NCI-H2196 treated with DMSO at 0.1 percent for 48 hours (cell line): ENCODE results near the gene TAF13.
"Not testable (repeated sequence)": the region's sequence is repeated elsewhere in the genome, so short reads cannot be mapped to it uniquely, and the experiment has no call there.

Experiments
- DNase-seq: peaks from one replicate; lab custom pipeline; 2025; ENCODE audit not compliant: unreplicated experiment; lab: John Stamatoyannopoulos, UW

The TAF13 gene

DNA sequence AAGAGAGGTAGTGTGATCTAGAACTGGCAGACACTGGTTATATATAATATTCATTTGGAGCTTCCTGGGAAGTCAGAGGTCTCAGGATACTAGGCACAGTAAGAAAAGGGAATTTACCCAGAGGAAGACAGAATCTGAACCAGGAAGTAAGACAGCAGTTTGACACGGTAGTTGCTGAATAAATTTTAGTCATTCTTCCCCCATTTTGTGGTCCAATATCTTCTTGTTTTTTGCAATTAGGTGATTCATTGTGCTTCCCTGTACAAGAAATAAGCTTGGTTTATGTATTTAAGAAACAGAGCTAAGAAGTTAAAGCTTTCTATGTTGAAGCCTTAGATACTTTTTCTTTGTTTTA, 16.0 kb upstream of the TAF13 start:
- no peak for DNase-seq

DNA sequence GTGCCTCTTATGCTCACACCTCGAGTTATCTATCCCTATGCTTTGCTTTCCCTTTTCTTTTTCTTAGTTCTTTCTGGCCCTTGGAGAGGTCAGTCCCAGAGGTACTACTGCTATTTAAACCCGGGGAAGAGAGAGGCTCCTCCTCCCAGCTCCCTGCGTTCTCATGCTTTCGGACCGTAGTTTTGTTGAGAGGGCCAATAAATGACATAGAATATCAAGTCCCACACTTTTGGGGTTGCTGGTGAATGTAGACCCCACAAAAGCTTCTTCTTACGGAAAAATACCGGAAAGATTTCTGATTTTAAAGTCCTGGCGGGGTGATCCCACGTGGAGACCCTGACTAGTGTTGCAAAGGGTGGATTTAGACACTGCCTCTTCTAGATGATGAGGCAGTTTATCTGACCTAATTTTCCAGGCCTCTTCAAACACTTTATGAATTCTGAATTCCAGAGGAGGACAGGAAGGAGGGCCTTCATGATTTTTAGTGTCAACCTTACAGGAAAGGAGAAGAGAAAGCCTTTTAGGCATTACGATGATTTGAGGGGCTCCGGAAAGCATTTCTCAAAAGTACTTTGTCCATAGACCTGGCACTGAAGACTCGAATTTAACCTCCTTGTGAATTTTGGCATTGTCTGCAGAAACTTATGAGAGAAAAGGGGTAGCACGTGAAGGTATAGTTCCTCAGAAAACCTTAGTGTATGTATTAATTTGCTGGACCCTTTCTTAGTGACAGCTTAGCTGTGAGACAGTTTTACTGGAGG, 15.5 kb upstream of the TAF13 start:
- no peak for DNase-seq

DNA sequence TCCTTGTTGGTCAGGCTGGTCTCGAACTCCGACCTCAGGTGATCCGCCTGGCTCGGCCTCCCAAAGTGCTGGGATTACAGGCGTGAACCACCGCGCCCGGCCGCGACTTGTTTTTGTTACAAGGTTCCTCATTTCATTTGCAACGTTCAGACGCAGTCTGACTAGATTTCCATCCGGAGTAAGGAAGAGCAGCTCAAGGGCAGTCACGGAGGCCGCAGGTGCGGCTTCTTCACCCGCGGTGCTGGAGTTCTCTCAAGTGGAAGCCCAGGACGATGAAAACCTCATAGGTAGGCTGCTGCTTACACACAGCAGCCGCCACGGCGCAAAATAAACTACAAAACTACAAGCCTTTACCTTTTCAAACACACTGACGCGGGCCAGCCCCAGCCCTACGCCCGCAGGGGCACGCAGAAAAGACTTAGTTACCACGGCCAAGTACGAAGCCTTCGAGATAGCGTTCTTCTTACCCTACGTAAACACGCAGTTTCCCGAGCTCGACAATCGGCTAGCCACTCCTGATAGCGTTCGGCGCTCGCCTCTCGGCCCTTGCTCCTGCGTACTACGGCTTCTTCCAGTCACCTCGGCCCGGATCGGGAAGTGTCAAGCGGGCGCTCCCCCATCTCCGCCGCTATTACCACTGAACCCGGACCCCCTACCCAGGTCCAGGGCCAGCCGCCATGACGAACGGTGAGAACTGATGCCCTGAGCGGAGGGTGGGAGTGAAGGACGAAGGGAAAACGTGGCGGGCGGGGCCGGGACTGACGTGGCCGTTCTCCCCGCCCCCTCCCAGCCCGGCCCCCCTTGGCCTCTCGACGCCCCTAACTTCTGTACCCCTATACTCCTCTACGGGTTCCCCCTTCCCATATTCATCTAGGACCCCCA, 14.6 kb upstream of the TAF13 start, which contains the start of gene TMEM167B:
Gene TMEM167B, plus strand, starts transcription at position 569 of the 882 bp plus-strand sequence. Its CDS starts 109 bp downstream, at position 678.
- DNase-seq, result peak; percentile 85

DNA sequence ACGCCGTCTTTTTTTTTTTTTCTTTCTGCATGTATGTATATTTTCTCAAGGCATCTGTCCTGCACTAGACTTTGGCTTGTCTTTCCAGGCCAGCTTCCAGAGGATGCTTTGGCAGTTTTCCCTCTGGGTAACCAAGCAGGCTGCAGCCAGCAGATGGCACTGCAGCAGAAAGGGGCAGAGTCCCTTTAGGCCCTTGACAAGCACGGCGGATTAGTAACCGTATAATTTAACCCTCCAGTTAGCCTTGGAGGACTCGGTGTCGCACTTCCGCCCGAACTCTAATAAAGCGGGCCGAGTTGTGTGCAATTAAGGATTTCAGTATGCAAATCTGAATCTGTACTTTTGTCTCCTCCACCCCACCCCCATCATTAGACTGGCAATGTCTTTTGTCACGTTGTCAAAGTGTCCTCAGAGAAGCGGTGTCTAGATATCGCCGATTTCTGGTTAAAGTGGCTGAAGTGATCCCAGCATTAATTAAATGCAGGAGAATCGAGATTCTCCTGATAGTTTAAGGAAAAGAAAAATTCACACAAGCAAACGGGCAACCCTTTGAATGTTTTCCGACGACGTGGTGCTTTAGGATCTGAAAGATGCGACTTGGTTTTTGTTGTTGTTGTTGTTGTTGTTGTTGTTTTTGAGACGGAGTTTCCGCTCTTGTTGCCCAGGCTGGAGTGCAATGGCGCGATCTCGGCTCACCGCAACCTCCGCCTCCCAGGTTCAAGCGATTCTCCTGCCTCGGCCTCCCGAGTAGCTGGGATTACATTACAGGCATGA, 13.6 kb upstream of the TAF13 start:
- peak; percentile 50 for DNase-seq

DNA sequence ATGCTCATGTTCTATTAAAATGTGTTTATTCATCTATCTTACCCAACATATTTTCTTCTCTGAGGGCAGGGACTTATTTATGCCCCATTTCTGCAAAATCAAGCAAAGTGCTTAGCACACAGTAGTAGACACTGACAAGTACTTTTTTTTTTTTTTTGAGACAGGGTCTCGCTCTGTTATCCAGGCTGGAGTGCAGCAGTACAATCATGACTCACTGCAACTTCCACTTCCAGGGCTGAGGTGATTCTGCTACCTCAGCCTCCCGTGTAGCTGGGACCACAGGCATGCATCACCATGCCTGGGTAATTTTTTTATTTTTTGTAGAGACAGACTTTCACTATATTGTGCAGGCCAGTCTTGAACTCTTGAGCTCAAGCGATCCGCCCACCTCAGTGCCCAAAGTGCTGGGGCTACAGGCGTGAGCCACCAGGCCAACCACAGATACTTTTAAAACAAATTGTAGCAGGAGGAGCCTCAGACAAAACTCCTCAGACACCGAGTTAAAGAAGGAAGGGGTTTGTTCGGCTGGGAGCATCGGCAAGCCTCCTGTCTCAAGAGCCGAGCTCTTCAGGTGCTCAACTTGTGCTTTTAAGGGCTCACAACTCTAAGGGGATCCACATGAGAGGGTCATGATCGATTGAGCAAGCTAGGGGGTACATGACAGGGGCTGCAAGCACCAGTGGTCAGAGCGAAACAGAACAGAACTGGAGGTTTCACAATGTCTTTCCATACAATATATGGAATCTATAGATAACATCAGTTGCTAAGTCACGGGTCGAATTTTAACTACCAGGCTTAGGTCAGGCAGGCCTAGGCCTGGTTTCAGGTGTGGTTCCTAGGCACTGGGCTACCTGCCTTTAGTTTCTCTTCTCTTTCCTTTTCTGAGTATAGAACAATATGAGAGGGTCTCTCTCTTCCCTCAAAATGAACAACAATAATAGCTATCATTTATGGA, 9.0 kb upstream of the TAF13 start:
- no peak for DNase-seq

DNA sequence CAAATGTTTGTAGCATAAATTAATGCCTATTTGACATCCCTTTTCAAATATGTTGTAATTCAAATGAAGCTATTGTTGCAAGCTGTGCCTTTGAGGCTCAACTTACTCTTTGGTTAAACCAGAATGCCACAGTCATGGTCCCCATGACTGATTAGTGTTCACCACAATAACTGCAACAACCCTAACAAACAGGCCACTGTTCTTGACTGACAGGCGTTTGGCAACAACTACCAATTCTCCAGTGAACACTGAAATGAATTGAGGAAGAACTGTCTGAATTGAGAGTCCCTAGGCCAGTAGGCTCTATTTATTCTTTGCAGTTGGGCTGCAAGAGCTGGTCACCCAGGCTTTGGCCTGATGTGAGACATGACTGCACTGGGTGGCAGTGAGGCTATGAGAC, 8.1 kb upstream of the TAF13 start:
- no peak for DNase-seq

DNA sequence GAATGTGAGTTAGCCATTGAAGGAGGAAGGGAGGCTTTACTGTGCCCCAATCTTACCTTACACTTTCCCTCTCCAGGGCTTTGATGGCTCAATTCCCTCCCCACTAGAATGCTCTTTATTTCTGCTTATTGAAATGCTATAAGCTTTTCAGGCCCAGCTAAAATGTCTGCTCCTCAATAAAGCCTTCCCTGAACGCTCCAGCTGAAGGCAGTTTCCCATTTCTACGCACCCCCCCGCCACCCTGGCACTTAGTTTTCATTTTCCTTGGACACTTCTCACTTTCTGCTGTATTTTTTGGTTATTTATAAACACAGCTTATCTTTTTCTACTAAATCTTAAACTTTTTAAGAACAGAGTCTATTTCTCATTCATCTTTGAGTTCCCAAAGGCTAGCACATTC, 7.7 kb upstream of the TAF13 start:
- DNase-seq, result no peak

DNA sequence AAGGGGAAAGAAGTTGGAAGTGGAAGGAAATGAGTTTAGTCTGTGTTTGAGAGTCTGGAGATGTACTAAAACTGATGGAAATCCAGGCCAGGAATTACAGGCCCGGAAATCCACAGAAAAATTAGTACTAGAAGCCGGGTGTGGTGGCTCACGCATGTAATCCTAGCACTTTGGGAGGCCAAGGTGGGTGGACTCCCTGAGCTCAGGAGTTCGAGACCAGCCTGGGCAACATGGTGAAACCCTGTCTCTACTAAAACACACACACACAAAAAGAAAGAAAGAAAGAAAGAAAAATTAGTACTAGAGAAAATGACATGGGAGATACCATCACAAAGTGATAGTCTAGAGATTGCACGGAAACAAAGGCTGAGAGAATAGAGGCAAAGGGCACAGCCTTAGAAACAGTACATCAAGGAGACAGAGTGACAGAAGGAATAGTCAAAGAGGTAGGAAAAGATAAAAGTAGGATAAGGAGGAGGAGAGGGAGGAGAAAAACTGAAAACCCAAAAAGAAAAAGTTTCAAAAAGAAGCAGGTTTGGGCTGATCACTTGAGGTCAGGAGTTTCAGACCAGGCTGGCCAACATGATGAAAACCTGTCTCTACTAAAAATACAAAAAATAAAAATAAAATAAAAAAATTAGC, 4.8 kb upstream of the TAF13 start:
- no peak for DNase-seq

DNA sequence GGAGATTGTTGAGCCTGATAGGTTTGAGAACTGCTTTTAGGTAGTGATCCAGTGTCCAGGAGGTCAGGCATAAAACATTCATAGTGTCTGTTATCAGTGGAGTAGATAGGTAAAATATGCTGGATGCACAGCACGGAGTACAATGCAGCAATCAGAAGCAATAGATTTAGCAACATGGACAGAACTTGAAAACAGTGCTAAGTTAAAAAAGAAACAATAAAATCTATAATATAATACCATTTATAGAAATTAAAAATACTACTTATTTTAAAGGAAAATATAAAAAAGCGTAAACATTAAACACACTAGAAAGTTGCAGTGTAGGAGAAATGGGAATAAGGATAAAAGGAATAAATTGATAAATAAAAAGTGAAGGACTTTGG, 3.4 kb upstream of the TAF13 start:
- DNase-seq, result no peak

DNA sequence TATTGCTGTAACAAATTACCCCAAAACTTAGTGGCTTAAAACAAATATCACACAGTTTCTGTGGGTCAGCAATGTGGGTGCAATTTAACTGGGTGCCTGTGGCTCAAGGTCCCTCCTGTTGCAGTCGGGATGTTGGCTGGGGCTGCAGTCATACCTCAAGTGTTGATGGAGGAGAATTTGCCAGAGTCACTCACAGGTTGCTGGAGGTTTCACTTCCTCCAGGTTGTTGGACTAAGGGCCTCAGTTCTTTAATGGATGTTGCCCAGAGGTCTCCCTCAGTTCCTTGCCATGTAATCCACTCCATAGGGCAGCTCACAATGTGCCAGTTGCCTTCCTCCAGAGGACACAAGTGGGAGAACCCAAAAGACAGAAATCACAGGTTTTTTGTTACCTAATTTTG, 2.5 kb upstream of the TAF13 start:
- DNase-seq, result no peak

DNA sequence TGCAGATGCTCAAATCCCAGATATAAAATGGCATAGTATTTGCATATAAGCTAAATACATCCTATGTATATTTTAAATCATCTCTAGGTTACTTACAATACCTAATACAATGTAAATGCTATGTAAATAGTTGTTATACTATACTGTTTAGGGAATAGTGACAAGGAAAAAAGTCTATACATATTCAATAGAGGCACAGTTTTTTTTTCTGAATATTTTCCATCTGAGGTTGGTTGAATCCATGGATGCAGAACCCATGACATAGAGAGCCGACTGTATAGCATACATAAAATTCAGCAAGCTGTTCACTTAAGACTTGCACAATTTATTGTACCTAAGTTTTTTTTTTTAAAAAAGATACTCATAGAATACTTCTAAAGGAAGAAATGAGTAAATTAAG, 6.5 kb downstream of the TAF13 start:
- no peak for DNase-seq

DNA sequence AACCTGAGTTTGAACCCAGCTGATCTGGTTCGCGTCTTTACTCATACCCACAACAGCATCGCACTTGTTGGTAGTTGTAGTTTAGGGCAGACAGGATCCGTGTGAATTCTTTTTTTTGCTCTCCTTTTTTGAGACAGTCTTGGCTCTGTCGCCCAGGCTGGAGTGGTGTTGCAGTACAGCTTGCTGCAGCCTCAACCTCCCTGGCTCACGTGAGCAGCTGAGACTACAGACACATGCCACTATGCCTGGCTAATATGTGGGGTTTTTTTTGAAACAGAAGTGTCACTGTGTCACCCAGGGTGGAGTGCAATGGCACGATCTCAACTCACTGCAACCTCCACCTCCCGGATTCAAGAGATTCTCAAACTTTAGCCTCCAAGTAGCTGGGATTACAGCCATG, 7.9 kb downstream of the TAF13 start:
- DNase-seq, result no peak

DNA sequence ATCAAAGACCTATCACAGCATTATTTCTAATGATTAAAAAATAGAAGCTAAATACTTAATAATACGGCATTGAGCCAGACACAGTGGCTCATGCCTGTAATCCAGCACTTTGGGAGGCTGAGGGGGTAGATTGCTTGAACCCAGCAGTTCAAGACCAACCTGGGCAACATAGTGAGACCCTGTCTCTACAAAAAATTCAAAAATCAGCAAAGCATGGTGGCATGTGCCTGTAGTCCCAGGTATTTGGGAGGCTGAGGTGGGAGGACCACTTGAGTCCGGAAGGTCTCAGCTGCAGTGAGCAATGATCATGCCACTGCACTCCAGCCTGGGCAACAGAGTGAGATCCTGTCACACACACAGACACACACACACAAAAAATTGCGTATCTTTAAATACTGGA, 10.7 kb downstream of the TAF13 start:
- no peak for DNase-seq

DNA sequence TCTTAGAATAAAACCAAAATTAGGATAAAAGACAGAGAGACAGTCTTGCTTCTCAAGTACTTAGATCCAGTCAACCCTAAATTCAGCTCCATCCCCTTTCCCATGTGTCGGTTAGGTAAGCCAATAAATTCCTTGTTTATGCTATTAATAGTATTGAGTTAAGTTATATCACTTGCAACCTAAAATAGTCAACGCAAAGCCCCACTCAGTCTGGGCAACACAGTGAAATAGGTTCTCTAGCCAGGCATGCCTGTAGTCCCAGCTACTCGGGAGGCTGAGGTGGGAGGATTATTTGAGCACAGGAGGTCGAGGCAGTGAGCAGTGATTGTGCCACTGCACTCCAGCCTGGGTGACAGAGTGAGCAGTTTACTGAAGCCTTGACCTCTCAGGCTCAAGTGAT, 14.6 kb downstream of the TAF13 start:
- no peak for DNase-seq

DNA sequence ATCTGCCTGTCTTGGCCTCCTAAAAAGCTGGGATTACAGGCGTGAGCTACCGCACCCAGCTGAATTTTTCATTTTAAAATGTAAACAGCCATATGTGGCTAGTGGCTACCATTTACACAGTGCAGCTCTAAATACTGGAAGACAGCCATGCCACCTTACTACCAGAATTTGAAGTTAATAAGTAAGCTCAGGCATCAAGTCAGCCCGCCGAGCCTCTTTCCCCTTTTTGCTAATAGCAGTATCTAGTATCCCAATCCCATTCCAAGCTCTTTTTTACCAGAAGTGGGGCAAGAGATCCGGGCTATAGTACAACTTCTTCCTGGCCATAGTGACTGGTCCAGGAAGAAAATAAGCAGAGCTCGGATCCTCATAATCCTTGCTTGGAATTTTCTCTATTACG, 15.1 kb downstream of the TAF13 start:
- no peak for DNase-seq

DNA sequence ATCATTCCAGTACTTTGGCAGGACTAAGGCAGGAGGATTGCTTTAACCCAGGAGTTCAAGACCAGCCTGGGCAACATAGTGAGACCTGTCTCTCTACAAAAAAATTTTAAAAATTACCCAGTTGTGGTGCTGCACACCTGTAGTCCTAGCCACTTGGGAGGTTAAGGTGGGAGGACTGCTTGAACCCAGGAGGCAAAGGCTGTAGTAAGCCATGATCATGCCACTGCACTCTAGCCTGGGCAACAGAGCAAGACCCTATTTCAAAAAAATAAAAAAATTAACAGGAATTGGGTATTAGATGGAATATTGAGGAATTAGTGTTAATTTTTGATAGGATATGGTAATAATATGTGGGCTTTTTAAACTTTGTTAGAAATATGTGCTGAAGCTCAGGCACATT, 16.8 kb downstream of the TAF13 start:
- DNase-seq, result no peak

DNA sequence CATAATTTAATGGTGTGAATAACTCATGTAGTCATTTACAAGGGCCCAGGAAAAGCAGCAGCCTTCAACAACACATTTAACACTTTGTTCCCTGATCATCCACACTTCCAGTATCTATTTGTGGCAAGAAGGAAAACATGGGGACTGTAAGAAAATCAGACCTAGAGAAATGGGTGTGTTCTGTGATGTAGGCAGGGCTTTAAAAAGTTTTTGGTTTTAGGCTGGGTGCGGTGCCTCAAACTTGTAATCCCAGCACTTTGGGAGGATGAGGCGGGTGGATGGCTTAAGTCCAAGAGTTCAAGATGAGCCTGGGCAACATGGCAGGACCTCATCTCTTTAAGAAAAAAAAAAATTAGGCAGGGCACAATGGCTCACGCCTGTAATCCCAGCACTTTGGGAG, 19.7 kb downstream of the TAF13 start:
- DNase-seq, result no peak

DNA sequence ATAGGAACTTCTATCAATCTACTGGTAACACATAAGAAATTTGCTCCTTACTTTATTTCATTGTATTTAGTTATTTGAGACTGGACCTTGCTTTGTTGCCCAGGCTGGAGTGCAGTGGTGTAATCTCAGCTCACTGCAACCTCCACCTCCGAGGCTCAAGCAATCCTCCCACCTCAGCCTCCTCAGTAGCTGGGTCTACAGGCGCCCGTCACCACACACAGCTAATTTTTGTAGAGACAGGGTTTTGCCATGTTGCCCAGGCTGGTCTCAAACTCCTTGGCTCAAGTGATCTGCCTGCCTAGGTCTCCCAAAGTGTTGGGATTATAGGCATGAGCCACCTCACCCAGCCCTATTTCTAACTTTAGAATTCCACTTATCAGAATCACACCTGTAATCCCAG, 23.7 kb downstream of the TAF13 start:
- not testable (repeated sequence) for DNase-seq

DNA sequence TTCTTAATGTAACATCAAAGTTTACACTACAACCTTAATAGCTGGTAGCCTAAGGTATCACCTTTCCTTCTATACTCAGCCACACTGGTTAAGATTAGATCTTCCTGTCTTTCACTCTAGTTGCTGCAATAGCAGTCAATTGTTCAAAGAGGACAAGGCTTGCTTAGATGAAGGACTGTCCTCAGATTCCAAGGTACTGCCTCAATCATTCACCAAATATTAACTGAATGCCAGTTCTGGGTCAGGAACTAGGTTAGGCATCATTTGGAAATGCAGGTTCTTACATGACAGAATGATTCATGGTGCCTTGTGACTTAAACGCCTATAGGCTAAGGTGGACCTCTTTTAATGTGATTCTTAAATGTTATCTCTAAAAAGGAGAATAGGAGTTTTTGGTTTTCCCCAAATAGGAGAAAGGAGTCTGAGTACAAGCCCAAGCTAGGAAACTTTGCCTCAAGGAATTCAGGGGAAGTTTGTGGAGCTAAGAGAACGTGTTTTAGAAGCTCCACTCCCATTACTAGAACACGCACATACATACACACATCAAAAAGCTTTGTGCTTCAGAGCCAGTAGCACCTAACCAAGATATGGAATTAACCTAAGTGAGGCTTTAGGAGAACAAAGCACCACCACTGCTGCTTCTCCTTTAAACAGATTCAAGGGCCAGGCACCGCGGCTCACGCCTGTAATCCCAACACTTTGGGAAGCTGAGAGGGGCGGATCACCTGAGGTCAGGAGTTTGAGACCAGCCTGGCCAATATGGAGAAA, 25.4 kb downstream of the TAF13 start:
- DNase-seq, result no peak
